Ovary (tissue), 3 donors: Measurements from ENCODE around the gene CASD1.

ENCODE experiments used
- POLR2A ChIP-seq: fragments of 450-650 bp; IDR thresholded peaks from one replicate; pipeline ENCODE4 v1.6.1; 2017; ENCODE audit warnings: antibody characterized with exemption, mild to moderate bottlenecking, moderate library complexity
- TF ChIP-seq, protein P1 (sequence below), 3 donors: fragments of 450-650 bp in 2 of 3; fragments of 200-600 bp in 1 of 3; IDR thresholded peaks; one replicate each; pipeline versions ENCODE4 v1.5.1 to v1.8.0; 2016 to 2022; ENCODE audit warnings: antibody characterized with exemption in 3 of 3, mild to moderate bottlenecking in 1 of 3
- donor health status: DM: no; HTN: no; CAD: no.

DNA sequence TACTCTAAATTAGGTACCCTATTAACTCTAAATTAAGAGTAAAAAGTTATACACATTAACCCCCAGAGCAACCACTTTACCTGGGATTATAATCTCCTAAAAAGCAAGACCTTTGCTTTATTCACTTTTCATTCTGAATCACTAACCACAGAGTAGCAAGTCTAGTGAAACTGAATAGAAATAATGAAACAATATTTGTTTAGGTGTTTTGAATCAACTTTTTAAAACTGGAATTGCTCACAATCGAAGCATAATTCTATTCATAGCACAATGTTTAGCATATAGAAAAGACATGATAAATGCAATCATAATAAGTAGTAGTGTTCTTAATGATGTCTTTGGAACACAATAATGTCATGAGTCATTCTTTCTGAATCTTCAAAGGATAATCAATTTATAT, 37.0 kb upstream of the CASD1 start:
- TF ChIP-seq, protein P1, sequence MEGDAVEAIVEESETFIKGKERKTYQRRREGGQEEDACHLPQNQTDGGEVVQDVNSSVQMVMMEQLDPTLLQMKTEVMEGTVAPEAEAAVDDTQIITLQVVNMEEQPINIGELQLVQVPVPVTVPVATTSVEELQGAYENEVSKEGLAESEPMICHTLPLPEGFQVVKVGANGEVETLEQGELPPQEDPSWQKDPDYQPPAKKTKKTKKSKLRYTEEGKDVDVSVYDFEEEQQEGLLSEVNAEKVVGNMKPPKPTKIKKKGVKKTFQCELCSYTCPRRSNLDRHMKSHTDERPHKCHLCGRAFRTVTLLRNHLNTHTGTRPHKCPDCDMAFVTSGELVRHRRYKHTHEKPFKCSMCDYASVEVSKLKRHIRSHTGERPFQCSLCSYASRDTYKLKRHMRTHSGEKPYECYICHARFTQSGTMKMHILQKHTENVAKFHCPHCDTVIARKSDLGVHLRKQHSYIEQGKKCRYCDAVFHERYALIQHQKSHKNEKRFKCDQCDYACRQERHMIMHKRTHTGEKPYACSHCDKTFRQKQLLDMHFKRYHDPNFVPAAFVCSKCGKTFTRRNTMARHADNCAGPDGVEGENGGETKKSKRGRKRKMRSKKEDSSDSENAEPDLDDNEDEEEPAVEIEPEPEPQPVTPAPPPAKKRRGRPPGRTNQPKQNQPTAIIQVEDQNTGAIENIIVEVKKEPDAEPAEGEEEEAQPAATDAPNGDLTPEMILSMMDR (IDR thresholded peaks at IDR 0.05) = no peak
- no peak for TF ChIP-seq POLR2A
